ENCODE results near the gene RXRA. TPM values are rescaled to one million over a fixed set of nuclear protein-coding genes. Genes with fewer than 3 reads are reported as not detected.

Gene RXRA
- total RNA-seq, 1 experiment from 2014 or later, result 29.9 TPM

GRCh38 chr9:134299068-134299467 is 27.2 kb upstream of the RXRA start:
- Histone ChIP-seq H3K4me1 (ENCODE audit: insufficient read depth, low read length) (no peaks in the 10 kb centered on the region), H2AK5ac (ENCODE audit: insufficient read length, low read length) (no peak overlapping the region), H3K18ac (ENCODE audit: insufficient read length, low read depth, low read length) (no peak overlapping the region), H3K79me2 (ENCODE audit: insufficient read depth, low read length) (no peaks in the 10 kb centered on the region), H3K23me2 (ENCODE audit: insufficient read length, low read depth, low read length, poor library complexity, severe bottlenecking) (no peaks in the 10 kb centered on the region), H3K4me2 (ENCODE audit: insufficient read depth, insufficient read length, low read length) (no peak overlapping the region), H2AFZ (ENCODE audit: low read length) (no peak overlapping the region), H3K56ac (ENCODE audit: insufficient read length, low read depth, low read length) (no peak overlapping the region), H3K27ac (ENCODE audit: insufficient read length, low read depth, low read length) (no peak overlapping the region), H3K79me1 (ENCODE audit: insufficient read depth, low read depth, low read length, poor library complexity, severe bottlenecking) (no peaks in the 10 kb centered on the region), H3K14ac (ENCODE audit: insufficient read depth, low read length) (no peak overlapping the region), H3K9me3 (ENCODE audit: control insufficient read depth, low read depth, low read length) (no peaks in the 10 kb centered on the region), H3K23ac (ENCODE audit: insufficient read length, low read depth, low read length) (no peak overlapping the region), H2BK120ac (ENCODE audit: low read depth, low read length, poor library complexity, severe bottlenecking) (no peak overlapping the region), H3K27me3 (ENCODE audit: insufficient read depth, low read length) (no peaks in the 10 kb centered on the region), H4K91ac (ENCODE audit: insufficient read length, low read depth, low read length) (no peak overlapping the region), H2BK12ac (ENCODE audit: insufficient read length, low read depth, low read length) (no peak overlapping the region), H4K20me1 (ENCODE audit: control insufficient read depth, insufficient read depth, insufficient read length) (no peaks in the 10 kb centered on the region), H3K4ac (ENCODE audit: low read depth, low read length) (no peak overlapping the region), H3K9ac (ENCODE audit: extremely low read depth, insufficient read length, low read length) (no peak overlapping the region), H2BK20ac (ENCODE audit: low read depth, low read length, poor library complexity, severe bottlenecking) (no peak overlapping the region), H4K8ac (replicated peaks; ENCODE audit: insufficient read length, low read depth, low read length) (no peak overlapping the region), H2BK5ac (ENCODE audit: insufficient read length, low read length) (no peak overlapping the region), H2BK15ac (ENCODE audit: low read depth, low read length) (no peak overlapping the region), H3T11ph (ENCODE audit: low read length) (no peak overlapping the region), H4K5ac (ENCODE audit: insufficient read length, low read depth, low read length) (no peak overlapping the region)
- Mint-ChIP-seq H3K27me3 (ENCODE audit: low read depth) (peaks cover 5% of the 10 kb centered on the region), H3K27ac (no peak overlapping the region), H3K9me3 (no peaks in the 10 kb centered on the region), H3K36me3 (ENCODE audit: insufficient read depth in 1 of 3, low read depth in 3 of 3) (no peaks in the 10 kb centered on the region), H3K4me1 (peaks cover 4 to 23% of the 10 kb centered on the region in 2 experiments), H3K4me3 (no peak overlapping the region)
- no peak for TF ChIP-seq CTCF (conservative IDR thresholded peaks at IDR 0.05)
- no CpG with 5 or more reads among the region's 5 CpGs for WGBS (ENCODE audit: extremely low coverage, insufficient read length, low lambda C conversion rate)
- no peak for DNase-seq
